ENCODE results near the gene SAP30BP. TPM values are rescaled to one million over a fixed set of nuclear protein-coding genes. Genes with fewer than 3 reads are reported as not detected.

SAP30BP gene
- total RNA-seq, 1 donor from 2014 or later, result 58.6 TPM

GRCh38 chr17:75704963-75705875 lies 38.1 kb downstream of the SAP30BP start:
- no peak overlapping the region for H3K4me3 ChIP-seq (ENCODE audit: low read depth, low read length)
- TF ChIP-seq CTCF (IDR thresholded peaks at IDR 0.05; ENCODE audit: insufficient read depth, low read length, poor library complexity, severe bottlenecking), result no peak
- no peak for DNase-seq (ENCODE audit: low read depth)
- H3K36me3 ChIP-seq (ENCODE audit: control insufficient read depth, insufficient read depth, low read length), result peaks cover 9% of the 10 kb centered on the region
- no peaks in the 10 kb centered on the region for H3K27me3 ChIP-seq (ENCODE audit: control insufficient read depth, insufficient read depth, low read length)

GRCh38 chr17:75706042-75706728 lies 39.0 kb downstream of the SAP30BP start:
- Histone ChIP-seq H3K4me3 (ENCODE audit: low read depth, low read length) (no peak overlapping the region), H3K27me3 (ENCODE audit: control insufficient read depth, insufficient read depth, low read length) (no peaks in the 10 kb centered on the region), H3K36me3 (ENCODE audit: control insufficient read depth, insufficient read depth, low read length) (peaks cover 6% of the 10 kb centered on the region)
- TF ChIP-seq CTCF (IDR thresholded peaks at IDR 0.05; ENCODE audit: insufficient read depth, low read length, poor library complexity, severe bottlenecking), result no peak
- DNase-seq (ENCODE audit: low read depth), result no peak

- peaks cover 4% of the 10 kb centered on the region for H3K36me3 ChIP-seq (ENCODE audit: control insufficient read depth, insufficient read depth, low read length)
- no peaks in the 10 kb centered on the region for H3K27me3 ChIP-seq (ENCODE audit: control insufficient read depth, insufficient read depth, low read length)
- no peak for TF ChIP-seq CTCF (IDR thresholded peaks at IDR 0.05; ENCODE audit: insufficient read depth, low read length, poor library complexity, severe bottlenecking)
- no peak overlapping the region for H3K4me3 ChIP-seq (ENCODE audit: low read depth, low read length)
- DNase-seq (ENCODE audit: low read depth), result no peak
These were observed 40.0 kb downstream of the SAP30BP start for GRCh38 chr17:75707079-75707571.

GRCh38 chr17:75712446-75712845 lies 45.3 kb downstream of the SAP30BP start:
- TF ChIP-seq CTCF (IDR thresholded peaks at IDR 0.05; ENCODE audit: insufficient read depth, low read length, poor library complexity, severe bottlenecking), result no peak
- H3K27me3 ChIP-seq (ENCODE audit: control insufficient read depth, insufficient read depth, low read length), result no peaks in the 10 kb centered on the region
- no peak for DNase-seq (ENCODE audit: low read depth)
- H3K36me3 ChIP-seq (ENCODE audit: control insufficient read depth, insufficient read depth, low read length), result no peaks in the 10 kb centered on the region
- no peak overlapping the region for H3K4me3 ChIP-seq (ENCODE audit: low read depth, low read length)

- no peak for DNase-seq (ENCODE audit: low read depth)
- Histone ChIP-seq H3K27me3 (ENCODE audit: control insufficient read depth, insufficient read depth, low read length) (peaks cover 12% of the 10 kb centered on the region), H3K4me3 (ENCODE audit: low read depth, low read length) (no peak overlapping the region), H3K36me3 (ENCODE audit: control insufficient read depth, insufficient read depth, low read length) (no peaks in the 10 kb centered on the region)
- TF ChIP-seq CTCF (IDR thresholded peaks at IDR 0.05; ENCODE audit: insufficient read depth, low read length, poor library complexity, severe bottlenecking), result no peak
These were observed 52.6 kb downstream of the SAP30BP start for GRCh38 chr17:75719732-75720131.

Measured in kidney epithelial cell (primary cell).